Neural progenitor cell (in vitro differentiated cells): Measurements from ENCODE around the gene TRO. TPM values are rescaled to one million over a fixed set of nuclear protein-coding genes. Genes with fewer than 3 reads are reported as not detected.

Experiments used
- DNase-seq: peaks from one replicate; pipeline ENCODE4 v3.0.0-alpha.2; 2016; ENCODE audit warnings: low spot score
- H2AFZ ChIP-seq: fragments of 200-600 bp; sonication (generic); replicated peaks from 2 replicates; pipeline ENCODE4 v1.6.1; 2016; ENCODE audit warnings: antibody characterized with exemption
- H3F3A ChIP-seq: fragments of 200-600 bp; sonication (generic); 2 replicates; pipeline ENCODE4 v1.6.1; 2016; ENCODE audit warnings: antibody characterized with exemption, low read depth
- H3K27ac ChIP-seq: fragments of 200-600 bp; sonication (generic); 2 replicates; pipeline ENCODE4 v1.5.1; 2016; ENCODE audit warnings: mild to moderate bottlenecking
- H3K27me3 ChIP-seq: fragments of 200-600 bp; sonication (generic); 2 replicates; pipeline ENCODE4 v1.6.1; 2016; ENCODE audit warnings: mild to moderate bottlenecking, moderate library complexity
- H3K36me3 ChIP-seq: fragments of 200-600 bp; sonication (generic); 2 replicates; pipeline ENCODE4 v1.5.1; 2016
- H3K4me1 ChIP-seq: fragments of 200-600 bp; sonication (generic); 2 replicates; pipeline ENCODE4 v1.6.1; 2016; ENCODE audit warnings: mixed run types
- H3K4me2 ChIP-seq: fragments of 200-600 bp; sonication (generic); 2 replicates; pipeline ENCODE4 v1.6.1; 2016
- H3K4me3 ChIP-seq: fragments of 200-600 bp; sonication (generic); 2 replicates; pipeline ENCODE4 v1.5.1; 2016
- H3K79me2 ChIP-seq: fragments of 200-600 bp; sonication (generic); 2 replicates; pipeline ENCODE4 v1.6.1; 2016; ENCODE audit warnings: low read depth
- H3K9ac ChIP-seq: fragments of 200-600 bp; sonication (generic); 2 replicates; pipeline ENCODE4 v1.6.1; 2016
- H3K9me3 ChIP-seq: fragments of 200-600 bp; sonication (generic); 2 replicates; pipeline ENCODE4 v1.5.1; 2016; ENCODE audit warnings: low read depth
- H4K20me1 ChIP-seq: fragments of 200-600 bp; sonication (generic); 2 replicates; pipeline ENCODE4 v1.6.1; 2016; ENCODE audit warnings: low read depth
- H3K27ac Mint-ChIP-seq: 3 replicates; pipeline ENCODE4 v1.8.0; 2021; ENCODE audit warnings: mixed read lengths
- H3K27me3 Mint-ChIP-seq: 2 replicates; pipeline ENCODE4 v1.8.0; 2022; ENCODE audit warnings: low read depth, mild to moderate bottlenecking, inconsistent platforms, moderate library complexity, mixed read lengths; ENCODE audit not compliant: insufficient read depth
- H3K36me3 Mint-ChIP-seq: 3 replicates; pipeline ENCODE4 v1.8.0; 2021; ENCODE audit warnings: mixed read lengths
- H3K4me1 Mint-ChIP-seq: 3 replicates; pipeline ENCODE4 v1.8.0; 2021; ENCODE audit warnings: mixed read lengths
- H3K4me3 Mint-ChIP-seq: 3 replicates; pipeline ENCODE4 v1.8.0; 2021; ENCODE audit warnings: mild to moderate bottlenecking, moderate library complexity, mixed read lengths
- H3K9me3 Mint-ChIP-seq: 3 replicates; pipeline ENCODE4 v1.8.0; 2020; ENCODE audit warnings: mixed read lengths
- CTCF ChIP-seq: fragments of 200-600 bp; sonication (generic); IDR thresholded peaks from 2 replicates; pipeline ENCODE4 v1.5.1; 2017; ENCODE audit warnings: antibody characterized with exemption, mild to moderate bottlenecking
- EZH2 ChIP-seq: fragments of 200-600 bp; sonication (generic); IDR thresholded peaks from 2 replicates; pipeline ENCODE4 v1.6.1; 2017; ENCODE audit warnings: antibody characterized with exemption, mild to moderate bottlenecking, moderate library complexity
- EZH2phosphoT487 ChIP-seq: fragments of 200-600 bp; sonication (generic); IDR thresholded peaks from 2 replicates; pipeline ENCODE4 v1.6.1; 2017; ENCODE audit warnings: antibody characterized with exemption
- small RNA-seq: library from RNA; depleted of rRNA; stranded (forward); fragments of <200 nt; gene quantifications from one replicate; pipeline ENCODE3, GENCODE V24; 2015
- total RNA-seq: library from RNA; depleted of rRNA; stranded (reverse); fragments of >200 nt; gene quantifications from 2 replicates; pipeline ENCODE4 v1.2.3, GENCODE V29; 2015; ENCODE audit warnings: low replicate concordance

TRO gene
- total RNA-seq, 1 donor from 2014 or later: 106 TPM

DNA sequence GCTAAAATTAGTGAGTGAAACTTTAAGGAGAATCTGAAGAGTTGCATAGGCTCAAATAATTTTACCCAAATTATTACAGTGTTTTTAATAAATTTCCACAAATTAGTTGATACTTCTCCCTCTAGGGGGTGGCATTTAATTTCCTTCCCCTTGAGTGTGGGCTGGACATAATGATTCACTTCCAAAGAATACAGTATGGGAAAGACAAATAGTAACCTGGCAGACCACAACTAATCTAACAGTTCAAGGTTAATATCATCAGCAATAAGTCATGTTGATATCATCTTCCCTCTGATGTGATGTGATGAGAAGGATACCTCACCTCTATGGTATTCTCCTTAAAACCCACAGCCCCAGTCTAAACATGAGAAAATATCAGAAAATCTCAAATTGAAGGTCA lies 57.8 kb downstream of the TRO start:
- H3K4me1 Mint-ChIP-seq: no peaks in the 10 kb centered on the region
- no peaks in the 10 kb centered on the region for H3K27me3 ChIP-seq
- H3K4me2 ChIP-seq: no peak overlapping the region
- no peak for DNase-seq
- TF ChIP-seq EZH2 (no peak), CTCF (no peak), EZH2phosphoT487 (no peak)
- no peak overlapping the region for H3K27ac Mint-ChIP-seq
- no peaks in the 10 kb centered on the region for H3F3A ChIP-seq
- no peaks in the 10 kb centered on the region for H3K36me3 Mint-ChIP-seq
- H3K79me2 ChIP-seq: no peaks in the 10 kb centered on the region
- H3K9ac ChIP-seq: no peak overlapping the region
- H3K4me1 ChIP-seq: no peaks in the 10 kb centered on the region
- H3K27me3 Mint-ChIP-seq: no peaks in the 10 kb centered on the region
- H3K9me3 ChIP-seq: peaks cover 16% of the 10 kb centered on the region
- no peaks in the 10 kb centered on the region for H3K36me3 ChIP-seq
- no peak overlapping the region for H3K4me3 ChIP-seq
- H2AFZ ChIP-seq: no peak overlapping the region
- H3K27ac ChIP-seq: no peak overlapping the region
- peaks cover 4% of the 10 kb centered on the region for H3K9me3 Mint-ChIP-seq
- no peaks in the 10 kb centered on the region for H4K20me1 ChIP-seq
- H3K4me3 Mint-ChIP-seq: no peak overlapping the region

DNA sequence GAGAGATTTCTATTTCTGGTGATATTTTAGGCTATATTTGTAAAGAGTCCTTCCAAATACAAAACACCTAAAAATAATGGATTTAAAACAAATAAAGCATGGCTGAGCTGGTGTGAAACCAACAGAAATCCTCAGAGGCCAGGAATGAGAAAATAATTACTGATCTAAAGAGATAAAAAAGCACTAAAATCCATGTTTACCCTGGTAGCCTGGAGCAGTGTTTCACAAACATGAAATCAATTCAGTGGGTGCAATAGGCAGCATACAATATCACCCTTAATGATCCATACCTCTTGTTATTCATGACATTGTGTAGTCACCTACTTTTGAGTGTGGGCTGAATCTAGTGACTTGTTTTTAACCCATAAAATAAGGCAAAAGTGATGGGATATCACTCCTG lies 58.8 kb downstream of the TRO start:
- H3K4me1 Mint-ChIP-seq: no peaks in the 10 kb centered on the region
- H3K9me3 Mint-ChIP-seq: no peaks in the 10 kb centered on the region
- Histone ChIP-seq H3K27ac (no peak overlapping the region), H3K79me2 (no peaks in the 10 kb centered on the region), H3F3A (no peaks in the 10 kb centered on the region), H3K36me3 (no peaks in the 10 kb centered on the region), H3K4me2 (no peak overlapping the region), H3K4me3 (no peak overlapping the region), H3K27me3 (no peaks in the 10 kb centered on the region), H3K9ac (no peak overlapping the region), H4K20me1 (no peaks in the 10 kb centered on the region), H3K9me3 (peaks cover 16% of the 10 kb centered on the region), H3K4me1 (no peaks in the 10 kb centered on the region), H2AFZ (no peak overlapping the region)
- no peak for DNase-seq
- TF ChIP-seq EZH2phosphoT487: no peak
- TF ChIP-seq CTCF: no peak
- TF ChIP-seq EZH2: no peak
- no peak overlapping the region for H3K27ac Mint-ChIP-seq
- H3K4me3 Mint-ChIP-seq: no peak overlapping the region
- no peaks in the 10 kb centered on the region for H3K27me3 Mint-ChIP-seq
- no peaks in the 10 kb centered on the region for H3K36me3 Mint-ChIP-seq

DNA sequence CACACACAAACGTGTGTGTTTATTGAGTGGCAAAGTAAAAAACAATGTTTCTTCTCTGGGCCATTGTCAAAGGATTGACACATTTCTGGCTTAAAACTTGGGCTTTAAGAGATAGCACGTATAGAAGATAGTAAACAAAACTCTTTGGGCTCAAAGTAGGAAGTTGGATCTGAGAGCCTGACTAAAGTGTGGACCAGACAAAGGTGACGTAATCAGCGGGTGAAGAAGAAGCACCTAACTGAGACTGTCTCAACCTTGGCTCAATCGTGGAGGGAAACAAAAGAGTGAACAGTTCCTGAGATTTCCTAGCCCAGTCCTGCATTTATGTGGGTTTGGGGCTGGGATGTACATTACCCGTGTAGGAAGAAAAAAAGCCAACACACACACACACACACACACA lies 59.7 kb downstream of the TRO start:
- no peak overlapping the region for H2AFZ ChIP-seq
- H3K79me2 ChIP-seq: no peaks in the 10 kb centered on the region
- no peaks in the 10 kb centered on the region for H3K4me1 ChIP-seq
- Mint-ChIP-seq H3K27ac (no peak overlapping the region), H3K27me3 (no peaks in the 10 kb centered on the region), H3K4me1 (no peaks in the 10 kb centered on the region), H3K4me3 (no peak overlapping the region), H3K9me3 (no peaks in the 10 kb centered on the region), H3K36me3 (no peaks in the 10 kb centered on the region)
- no peaks in the 10 kb centered on the region for H3K36me3 ChIP-seq
- no peaks in the 10 kb centered on the region for H3K27me3 ChIP-seq
- TF ChIP-seq EZH2: no peak
- no peak for TF ChIP-seq CTCF
- TF ChIP-seq EZH2phosphoT487: no peak
- no peak overlapping the region for H3K27ac ChIP-seq
- no peaks in the 10 kb centered on the region for H3F3A ChIP-seq
- H3K9ac ChIP-seq: no peak overlapping the region
- no peak overlapping the region for H3K4me2 ChIP-seq
- no peak for DNase-seq
- H3K4me3 ChIP-seq: no peak overlapping the region
- H3K9me3 ChIP-seq: peaks cover 7% of the 10 kb centered on the region
- H4K20me1 ChIP-seq: no peaks in the 10 kb centered on the region

Small RNA genes lying within 50 kb of the gene (small RNA-seq; reads per million reads assigned to genes)
- not detected for gene RF00614

Other genes starting within 250 kb of the TRO start
- 0.03 TPM in 1 of 2 replicates, not detected in the other for gene ITIH6, start 122.6 kb upstream of the TRO start, total RNA-seq
- gene MAGED2, start 113.1 kb upstream of the TRO start, total RNA-seq: 255 and 299 TPM in 2 replicates
- 0.17 and 0.74 TPM in 2 replicates for gene PFKFB1, start 73.4 kb downstream of the TRO start, total RNA-seq
- 9.1 and 16.0 TPM in 2 replicates for gene APEX2, start 79.5 kb downstream of the TRO start, total RNA-seq
- 0.31 TPM in 1 of 2 replicates, not detected in the other for gene ALAS2, start 110.2 kb downstream of the TRO start, total RNA-seq
- gene PAGE2B, start 154.2 kb downstream of the TRO start, total RNA-seq: not detected in 2 replicates
- 0.69 TPM in 1 of 2 replicates, not detected in the other for gene PAGE2, start 168.2 kb downstream of the TRO start, total RNA-seq